ENCODE results near the gene RRP8. TPM values are rescaled to one million over a fixed set of nuclear protein-coding genes. Genes with fewer than 3 reads are reported as not detected.

RRP8 gene
- total and polyA plus RNA-seq, 2 of the 8 experiments (the other 6 are each of a cell fraction or from before 2014, with no cell fraction given), result 4.2 to 14.9 TPM

GRCh38 chr11:6640985-6641701 lies 37.7 kb upstream of the RRP8 start:
- H3K14ac ChIP-seq (ENCODE audit: insufficient read length), result no peak overlapping the region
- CTCF ChIA-PET (ENCODE audit: partially characterized antibody), result interaction anchor here (1.1 to 2.7 kb wide), 6 partner anchors 9 to 110 kb away, joined by 3 to 10 read pairs (median 4); partner anchors contain the start of gene TAF10

More at GRCh38 chr11:6640985-6641701, 37.7 kb upstream of the RRP8 start:
- Histone ChIP-seq H2AFZ (ENCODE audit: low read length) (no peak overlapping the region), H3K23me2 (ENCODE audit: low read depth, low read length) (no peaks in the 10 kb centered on the region), H2BK120ac (replicated peaks; ENCODE audit: low read depth, low read length) (no peak overlapping the region), H3K79me1 (ENCODE audit: low read depth, low read length) (no peaks in the 10 kb centered on the region), H3K27ac (ENCODE audit: low read depth, low read length) (no peak overlapping the region), H4K20me1 (replicated peaks in 1 of 2; ENCODE audit: control insufficient read depth in 1 of 2, insufficient read depth in 2 of 2, low read length in 2 of 2) (peaks cover 0 to 2% of the 10 kb centered on the region in 2 experiments), H3K9ac (replicated peaks in 1 of 4; ENCODE audit: extremely low read depth in 1 of 4, low read depth in 3 of 4, low read length in 3 of 4) (no peak overlapping the region), H3K18ac (ENCODE audit: extremely low read depth, low read length) (no peak overlapping the region), H2BK15ac (ENCODE audit: low read length) (no peak overlapping the region), H3K79me2 (ENCODE audit: control insufficient read depth in 1 of 2, insufficient read depth in 2 of 2, low read length in 2 of 2) (no peaks in the 10 kb centered on the region), H3K23ac (ENCODE audit: insufficient read length) (no peak overlapping the region), H4K5ac (ENCODE audit: insufficient read length, low read depth, low read length) (no peak overlapping the region), H4K8ac (ENCODE audit: extremely low read depth, insufficient read depth, low read length) (peak overlapping the region; percentile 30; the same call in 1 of the 2 replicates), H2BK5ac (ENCODE audit: low read depth, low read length) (no peak overlapping the region), H3K9me3 (ENCODE audit: insufficient read depth in 2 of 2, low read depth in 1 of 2, low read length in 1 of 2) (no peaks in the 10 kb centered on the region), H3K4me1 (replicated peaks in 1 of 4; ENCODE audit: control insufficient read depth in 3 of 4, insufficient read depth in 4 of 4, low read length in 3 of 4) (no peaks in the 10 kb centered on the region), H3K4me2 (ENCODE audit: insufficient read depth in 1 of 2, low read depth in 2 of 2, low read length in 2 of 2) (no peak overlapping the region), H3K4ac (replicated peaks; ENCODE audit: insufficient read length, low read depth, low read length) (no peak overlapping the region), H4K91ac (replicated peaks; ENCODE audit: insufficient read length, low read length) (no peak overlapping the region), H3K27me3 (replicated peaks in 1 of 4; ENCODE audit: control insufficient read depth in 3 of 4, extremely low read depth in 1 of 4, insufficient read depth in 3 of 4, low read length in 3 of 4) (no peaks in the 10 kb centered on the region; a peak in 1 of 7 replicates), H3K36me3 (ENCODE audit: control insufficient read depth in 2 of 4, insufficient read depth in 4 of 4, low read length in 3 of 4) (no peaks in the 10 kb centered on the region; a peak in 1 of 8 replicates), H2BK12ac (ENCODE audit: low read depth, low read length) (no peak overlapping the region), H2AK5ac (ENCODE audit: low read depth, low read length) (no peak overlapping the region), H2BK20ac (ENCODE audit: low read length) (no peak overlapping the region), H3K4me3 (ENCODE audit: extremely low read depth in 1 of 4, insufficient read depth in 2 of 4, low read depth in 3 of 4, low read length in 4 of 4) (no peak overlapping the region), H3K56ac (replicated peaks; ENCODE audit: insufficient read length, low read depth, low read length) (no peak overlapping the region)
- POLR2A ChIA-PET (ENCODE audit: partially characterized antibody), result interaction anchor here (0.6 kb wide), 1 partner anchor 145 kb away, joined by 3 read pairs; no protein-coding TSS in a partner anchor
- no peak for FAIRE-seq
- 94% methylated on average over 26 of the region's 26 CpGs; no CpG with 5 or more reads in 1 of the 2 experiments for WGBS, 2 experiments (ENCODE audit: extremely low coverage in 1 of 2, insufficient coverage in 1 of 2, insufficient read length in 1 of 2, insufficient replicate concordance in 2 of 2, low coverage in 1 of 2, low lambda C conversion rate in 2 of 2, missing lambda C conversion rate in 1 of 2)
- TF ChIP-seq RXRA (IDR thresholded peaks at IDR 0.05; ENCODE audit: insufficient read depth, low read depth, low read length), result no peak
- TF ChIP-seq CREB1 (IDR thresholded peaks at IDR 0.05), result no peak
- no peak for TF ChIP-seq MAFK (IDR thresholded peaks at IDR 0.05; ENCODE audit: low read depth, low read length)
- TF ChIP-seq POLR2A (IDR thresholded peaks at IDR 0.05; ENCODE audit: control extremely low read depth in 1 of 2, low read depth in 2 of 2, low read length in 2 of 2), result no peak
- DNase-seq (ENCODE audit: low read depth in 1 of 2, low spot score in 2 of 2), result no peak
